GM13976 (cell line): ENCODE measurements around the gene NPY.

Experiments used
- DNase-seq: peaks from one replicate; pipeline ENCODE4 v3.0.0; 2012; ENCODE audit warnings: low spot score
- CTCF ChIP-seq: IDR thresholded peaks from 2 replicates; pipeline ENCODE4 v1.5.1; 2012; ENCODE audit warnings: borderline replicate concordance, mild to moderate bottlenecking; ENCODE audit not compliant: insufficient read depth; ENCODE audit errors: extremely low read depth, missing control alignments, control extremely low read depth
- in situ Hi-C: fragments of 300-500 bp; cut with MboI; formaldehyde crosslinking; loops from one replicate; pipeline ENCODE4 v1.12.0; 2022; ENCODE audit warnings: low sequenced_read_pairs, mixed read lengths, inconsistent platforms; ENCODE audit not compliant: unreplicated experiment

The NPY gene

GRCh38 chr7:24319209-24319608 lies 35.2 kb downstream of the NPY start:
- in situ Hi-C loops = loop anchor here (25.0 kb wide), 2 partner anchors 343 to 768 kb away; no protein-coding TSS in a partner anchor

GRCh38 chr7:24323961-24324480 lies 40.0 kb downstream of the NPY start:
- no peak for TF ChIP-seq CTCF
- no peak for DNase-seq
- in situ Hi-C loops = loop anchor here (25.0 kb wide), 2 partner anchors 338 to 763 kb away; no protein-coding TSS in a partner anchor

More at GRCh38 chr7:24319209-24319608, 35.2 kb downstream of the NPY start:
- no peak for DNase-seq
- TF ChIP-seq CTCF = no peak

- in situ Hi-C loops = no loop called here
- DNase-seq = no peak
- no peak for TF ChIP-seq CTCF
Observed at GRCh38 chr7:24325708-24326107, 41.7 kb downstream of the NPY start.

GRCh38 chr7:24328050-24328449 lies 44.1 kb downstream of the NPY start:
- TF ChIP-seq CTCF = no peak
- no peak for DNase-seq
- in situ Hi-C loops = no loop called here

- no peak for TF ChIP-seq CTCF
- no peak for DNase-seq
- in situ Hi-C loops = no loop called here
Observed at GRCh38 chr7:24328894-24329293, 44.9 kb downstream of the NPY start.

GRCh38 chr7:24334012-24334411 lies 50.0 kb downstream of the NPY start:
- no peak for TF ChIP-seq CTCF
- in situ Hi-C loops = no loop called here
- no peak for DNase-seq
